Neural cell (in vitro differentiated cells): ENCODE results near the gene CUX1. TPM values are rescaled to one million over a fixed set of nuclear protein-coding genes. Genes with fewer than 3 reads are reported as not detected.

Experiments used
- H2AFZ ChIP-seq: fragments of 200-600, 300-800 bp; sonication (generic), shearing (Covaris generic); 2 replicates; pipeline ENCODE4 v1.6.0; 2014; ENCODE audit warnings: low read depth, mild to moderate bottlenecking, antibody characterized with exemption, low read length, moderate library complexity
- H3F3A ChIP-seq: fragments of 200-600 bp; shearing (Covaris generic); 2 replicates; pipeline ENCODE4 v1.6.1; 2016; ENCODE audit warnings: mild to moderate bottlenecking, moderate library complexity, mixed read lengths, antibody characterized with exemption, low read length; ENCODE audit not compliant: insufficient read depth, poor library complexity, severe bottlenecking
- H3K27ac ChIP-seq: fragments of 200-600, 300-800 bp; sonication (generic), shearing (Covaris generic); 2 replicates; pipeline ENCODE4 v1.5.1; 2014; ENCODE audit warnings: mild to moderate bottlenecking, low read length, moderate library complexity
- H3K27me3 ChIP-seq: fragments of 300-800, 200-600 bp; sonication (generic), shearing (Covaris generic); 2 replicates; pipeline ENCODE4 v1.6.0; 2014; ENCODE audit warnings: mild to moderate bottlenecking, low read depth, low read length, moderate library complexity; ENCODE audit not compliant: insufficient read depth
- H3K36me3 ChIP-seq: fragments of 300-800, 200-600 bp; sonication (generic), shearing (Covaris generic); 2 replicates; pipeline ENCODE4 v1.5.1; 2014; ENCODE audit warnings: mild to moderate bottlenecking, antibody characterized with exemption, low read length, moderate library complexity; ENCODE audit not compliant: insufficient read depth
- H3K4me2 ChIP-seq: fragments of 300-800, 200-600 bp; sonication (generic), shearing (Covaris generic); 2 replicates; pipeline ENCODE4 v1.6.0; 2014; ENCODE audit warnings: mild to moderate bottlenecking, low read length
- H3K4me3 ChIP-seq: fragments of 300-800, 200-600 bp; sonication (generic), shearing (Covaris generic); 2 replicates; pipeline ENCODE4 v1.5.1; 2014; ENCODE audit warnings: mild to moderate bottlenecking, low read length, moderate library complexity
- H3K79me2 ChIP-seq: fragments of 200-600 bp; shearing (Covaris generic); replicated peaks from 2 replicates; pipeline ENCODE4 v1.6.0; 2014; ENCODE audit warnings: mild to moderate bottlenecking, low read length, moderate library complexity; ENCODE audit not compliant: insufficient read depth
- H3K9ac ChIP-seq: fragments of 300-800, 200-600 bp; sonication (generic), shearing (Covaris generic); 2 replicates; pipeline ENCODE4 v1.6.1; 2016; ENCODE audit warnings: mild to moderate bottlenecking, low read length, mixed read lengths
- H3K9me2 ChIP-seq: fragments of 200-600 bp; shearing (Covaris generic); 2 replicates; pipeline ENCODE4 v1.6.1; 2016; ENCODE audit warnings: mild to moderate bottlenecking, low read length, mixed read lengths; ENCODE audit not compliant: insufficient read depth
- H3K9me3 ChIP-seq: fragments of 200-600, 300-800 bp; sonication (generic), shearing (Covaris generic); 2 replicates; pipeline ENCODE4 v1.6.1; 2016; ENCODE audit warnings: mild to moderate bottlenecking, mixed run types, low read length, moderate library complexity, mixed read lengths
- H4K20me1 ChIP-seq: fragments of 200-600 bp; shearing (Covaris generic); 2 replicates; pipeline ENCODE4 v1.6.1; 2016; ENCODE audit warnings: mild to moderate bottlenecking, mixed run types; ENCODE audit not compliant: insufficient read depth
- CTCF ChIP-seq: fragments of 450-650 bp; IDR thresholded peaks from 2 replicates; pipeline ENCODE4 v1.5.1; 2014; ENCODE audit warnings: antibody characterized with exemption, mild to moderate bottlenecking, moderate library complexity; ENCODE audit not compliant: poor library complexity, severe bottlenecking
- EP300 ChIP-seq: fragments of 450-650 bp; conservative IDR thresholded peaks from 2 replicates; pipeline ENCODE4 v1.6.1; 2014; ENCODE audit warnings: antibody characterized with exemption, mild to moderate bottlenecking, moderate library complexity; ENCODE audit not compliant: poor library complexity, severe bottlenecking
- EZH2 ChIP-seq: fragments of 200-600, 300-800 bp; shearing (Covaris generic), sonication (generic); IDR thresholded peaks from 2 replicates; pipeline ENCODE4 v1.6.1; 2014; ENCODE audit warnings: antibody characterized with exemption, low read length, borderline replicate concordance, mild to moderate bottlenecking; ENCODE audit not compliant: insufficient read depth, poor library complexity, severe bottlenecking
- MXI1 ChIP-seq: fragments of 450-650 bp; conservative IDR thresholded peaks from 2 replicates; pipeline ENCODE4 v1.6.1; 2014; ENCODE audit warnings: antibody characterized with exemption, mild to moderate bottlenecking; ENCODE audit not compliant: poor library complexity, severe bottlenecking
- POLR2AphosphoS5 ChIP-seq: IDR thresholded peaks from 2 replicates; pipeline ENCODE4 v1.6.1; 2012
- RAD21 ChIP-seq: fragments of 450-650 bp; conservative IDR thresholded peaks from 2 replicates; pipeline ENCODE4 v1.6.1; 2014; ENCODE audit warnings: antibody characterized with exemption, mild to moderate bottlenecking, moderate library complexity
- REST ChIP-seq: IDR thresholded peaks from 2 replicates; pipeline ENCODE4 v1.6.1; 2012; ENCODE audit warnings: borderline replicate concordance
- SMC3 ChIP-seq: fragments of 450-650 bp; conservative IDR thresholded peaks from 2 replicates; pipeline ENCODE4 v1.6.1; 2014; ENCODE audit warnings: antibody characterized with exemption, mild to moderate bottlenecking, moderate library complexity; ENCODE audit not compliant: poor library complexity
- TAF1 ChIP-seq: IDR thresholded peaks from 2 replicates; pipeline ENCODE4 v1.6.1; 2012; ENCODE audit warnings: low read depth
- polyA plus RNA-seq: library from polyadenylated mRNA; depleted of rRNA; stranded (reverse); fragments of >200 nt; gene quantifications from 2 replicates; pipeline ENCODE4 v1.2.3, GENCODE V29; 2014

The CUX1 gene
- polyA plus RNA-seq, 1 donor from 2014 or later: 26.6 TPM

GRCh38 chr7:102260856-102261255, 443.4 kb downstream of the CUX1 start:
- Histone ChIP-seq H3K4me2 (no peak overlapping the region), H4K20me1 (no peaks in the 10 kb centered on the region), H2AFZ (no peak overlapping the region), H3K27me3 (no peaks in the 10 kb centered on the region), H3K9me2 (no peaks in the 10 kb centered on the region), H3K79me2 (no peaks in the 10 kb centered on the region), H3K4me3 (no peak overlapping the region), H3K9ac (no peak overlapping the region), H3F3A (no peaks in the 10 kb centered on the region), H3K9me3 (no peaks in the 10 kb centered on the region), H3K36me3 (no peaks in the 10 kb centered on the region), H3K27ac (no peak overlapping the region)
- TF ChIP-seq REST (no peak), SMC3 (no peak), CTCF (no peak), RAD21 (no peak)

DNA sequence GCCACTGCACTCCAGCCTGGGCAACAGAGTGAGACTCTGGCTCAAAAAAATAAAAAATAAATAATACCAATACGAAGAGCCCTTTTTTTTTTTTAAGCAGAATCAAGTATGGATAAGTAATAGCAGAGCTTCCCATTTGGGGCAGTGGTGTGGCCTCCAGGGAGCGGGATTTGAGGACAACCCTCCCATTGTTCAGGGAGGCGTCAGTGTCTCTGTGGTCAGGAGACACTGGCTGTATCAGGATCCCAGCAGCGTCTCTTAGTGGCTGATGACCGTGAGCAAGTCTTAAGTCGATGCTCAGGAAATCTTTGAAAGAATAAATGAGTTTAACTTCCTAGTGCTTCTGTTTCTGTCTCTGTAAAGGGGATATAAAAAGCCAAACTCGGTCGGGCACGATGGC, 444.0 kb downstream of the CUX1 start:
- H3K4me2 ChIP-seq: no peak overlapping the region
- no peaks in the 10 kb centered on the region for H3K36me3 ChIP-seq
- H3K4me3 ChIP-seq: no peak overlapping the region
- H2AFZ ChIP-seq: no peak overlapping the region
- TF ChIP-seq SMC3 (no peak), RAD21 (no peak), REST (no peak), MXI1 (no peak), TAF1 (no peak), EZH2 (no peak), CTCF (no peak), EP300 (no peak), POLR2AphosphoS5 (no peak)
- H3K27ac ChIP-seq: no peak overlapping the region
- H3K9me2 ChIP-seq: no peaks in the 10 kb centered on the region
- H3K9ac ChIP-seq: no peak overlapping the region
- no peaks in the 10 kb centered on the region for H4K20me1 ChIP-seq
- no peaks in the 10 kb centered on the region for H3K27me3 ChIP-seq
- H3F3A ChIP-seq: no peaks in the 10 kb centered on the region
- H3K9me3 ChIP-seq: no peaks in the 10 kb centered on the region
- no peaks in the 10 kb centered on the region for H3K79me2 ChIP-seq
